ENCODE measurements around the gene ANKMY1. TPM values are rescaled to one million over a fixed set of nuclear protein-coding genes. Genes with fewer than 3 reads are reported as not detected.
"Not testable (repeated sequence)": the region's sequence is repeated elsewhere in the genome, so short reads cannot be mapped to it uniquely, and the experiment has no call there.

ANKMY1 gene
- total RNA-seq, 1 donor from 2014 or later: 25.6 TPM

DNA sequence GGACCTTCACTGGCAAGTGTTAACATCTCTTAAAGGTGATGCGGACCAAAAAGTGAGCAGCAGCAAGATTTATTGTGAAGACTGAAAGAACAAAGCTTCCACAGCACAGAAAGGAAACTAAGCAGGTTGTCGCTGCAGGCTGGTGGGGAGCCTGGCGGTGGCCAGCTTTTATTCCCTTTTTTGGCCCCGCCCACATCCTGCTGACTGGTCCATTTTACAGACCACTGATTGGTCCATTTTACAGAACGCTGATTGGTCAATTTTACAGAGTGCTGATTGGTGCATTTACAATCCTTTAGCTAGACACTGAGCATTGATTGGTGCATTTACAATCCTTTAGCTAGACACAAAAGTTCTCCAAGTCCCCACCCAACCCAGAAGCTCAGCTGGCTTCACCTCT lies 35.9 kb downstream of the ANKMY1 start:
- DNase-seq (ENCODE audit: low spot score): not testable (repeated sequence)

- DNase-seq (ENCODE audit: low spot score): no peak
Measured at GRCh38 chr2:240520974-240521350, 36.8 kb downstream of the ANKMY1 start.

DNA sequence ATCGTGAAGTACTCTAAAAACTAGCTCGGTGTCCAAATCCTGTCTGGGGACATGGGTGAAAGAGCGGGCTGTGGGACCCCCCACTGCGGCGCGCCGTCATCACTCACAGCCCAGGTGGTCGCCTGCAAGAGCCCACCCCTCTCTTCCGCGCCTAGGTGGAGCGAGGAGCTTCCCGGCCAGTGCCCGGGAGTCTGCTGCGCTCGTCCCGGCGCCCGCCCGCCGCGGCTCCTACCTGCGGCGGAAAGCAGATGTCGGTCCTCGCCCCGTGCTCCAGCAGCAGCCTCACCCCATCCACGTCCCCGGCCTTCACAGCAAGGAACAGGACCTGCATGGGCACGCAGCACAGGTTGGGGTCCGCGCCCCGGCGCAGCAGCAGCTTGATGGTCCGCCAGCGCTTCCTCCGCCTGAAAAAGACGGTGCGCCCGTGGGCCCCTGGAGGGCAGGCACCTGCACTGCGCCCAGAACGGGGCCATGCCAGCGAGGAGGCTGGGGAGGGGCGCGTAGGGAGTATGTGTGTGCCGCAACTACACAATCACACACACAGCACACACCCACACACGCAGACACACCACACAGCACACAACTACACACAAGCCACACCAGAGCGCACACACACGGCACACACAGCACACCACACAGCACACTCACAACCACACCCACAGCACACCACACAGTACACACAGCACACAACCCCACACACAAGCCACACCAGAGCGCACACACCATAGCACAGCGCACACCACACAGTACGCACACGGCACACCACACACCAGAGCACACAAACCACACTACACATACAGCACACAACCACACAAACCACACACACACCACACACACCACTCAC lies 37.4 kb downstream of the ANKMY1 start:
- DNase-seq (ENCODE audit: low spot score): no peak

- DNase-seq (ENCODE audit: low spot score): no peak
Measured at GRCh38 chr2:240519396-240520129, 38.2 kb downstream of the ANKMY1 start.

DNA sequence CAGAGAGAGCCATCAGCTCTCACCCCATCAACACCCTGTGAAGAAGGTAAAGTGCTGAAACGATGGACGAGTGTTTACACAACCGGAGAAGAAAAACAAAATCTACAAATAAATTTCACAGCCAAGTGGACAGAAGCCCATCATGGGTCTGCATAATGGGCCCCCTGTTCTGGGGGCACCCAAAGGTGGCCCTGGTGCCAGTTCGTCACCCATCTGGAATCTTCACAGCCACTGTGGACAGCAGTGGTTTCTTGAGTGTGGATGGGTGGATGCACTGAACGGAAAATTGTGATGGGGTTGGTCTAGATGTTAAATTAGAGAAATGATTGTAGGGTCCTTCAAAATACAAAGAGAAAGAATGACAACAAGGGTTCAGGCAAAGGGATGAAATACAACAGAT lies 38.8 kb downstream of the ANKMY1 start:
- DNase-seq (ENCODE audit: low spot score): no peak

DNA sequence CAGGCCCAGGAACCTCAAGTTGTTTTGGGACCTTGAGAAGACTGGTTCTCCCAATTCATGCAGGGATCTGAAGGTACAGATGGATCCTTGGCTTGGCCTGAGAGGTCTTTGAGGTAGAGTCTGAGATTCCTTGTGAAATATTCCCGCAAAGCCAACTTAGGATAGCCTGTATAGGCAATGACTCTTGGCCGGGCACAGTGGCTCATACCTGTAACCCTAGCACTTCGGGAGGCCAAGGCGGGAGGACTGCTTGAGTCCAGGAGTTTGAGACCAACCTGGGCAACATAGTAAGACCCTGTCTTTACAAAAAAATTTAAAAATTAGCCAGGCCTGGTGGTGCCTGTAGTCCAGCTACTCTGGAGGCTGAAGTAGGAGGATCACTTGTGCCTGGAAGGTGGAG lies 40.4 kb downstream of the ANKMY1 start:
- no peak for DNase-seq (ENCODE audit: low spot score)

DNA sequence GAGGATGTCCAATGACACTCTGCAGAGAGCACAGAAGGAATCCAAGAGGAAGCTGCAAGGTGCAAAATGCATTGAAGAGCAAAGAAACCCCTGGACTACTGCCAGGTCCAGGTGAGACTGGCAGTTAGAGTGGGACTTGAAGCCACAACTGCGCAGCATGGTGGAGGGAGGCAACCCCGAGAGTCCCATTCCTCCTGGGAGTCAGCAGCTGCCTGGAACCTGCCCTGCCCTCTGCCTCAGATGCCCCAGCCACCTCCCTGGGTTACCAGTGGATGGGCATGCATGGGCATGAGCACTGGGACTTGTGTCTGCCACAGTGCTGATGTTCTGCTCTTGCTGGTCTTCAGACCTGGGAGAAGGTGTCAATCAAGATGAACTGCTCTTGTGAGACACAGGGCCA lies 43.2 kb downstream of the ANKMY1 start:
- no peak for DNase-seq (ENCODE audit: low spot score)

DNA sequence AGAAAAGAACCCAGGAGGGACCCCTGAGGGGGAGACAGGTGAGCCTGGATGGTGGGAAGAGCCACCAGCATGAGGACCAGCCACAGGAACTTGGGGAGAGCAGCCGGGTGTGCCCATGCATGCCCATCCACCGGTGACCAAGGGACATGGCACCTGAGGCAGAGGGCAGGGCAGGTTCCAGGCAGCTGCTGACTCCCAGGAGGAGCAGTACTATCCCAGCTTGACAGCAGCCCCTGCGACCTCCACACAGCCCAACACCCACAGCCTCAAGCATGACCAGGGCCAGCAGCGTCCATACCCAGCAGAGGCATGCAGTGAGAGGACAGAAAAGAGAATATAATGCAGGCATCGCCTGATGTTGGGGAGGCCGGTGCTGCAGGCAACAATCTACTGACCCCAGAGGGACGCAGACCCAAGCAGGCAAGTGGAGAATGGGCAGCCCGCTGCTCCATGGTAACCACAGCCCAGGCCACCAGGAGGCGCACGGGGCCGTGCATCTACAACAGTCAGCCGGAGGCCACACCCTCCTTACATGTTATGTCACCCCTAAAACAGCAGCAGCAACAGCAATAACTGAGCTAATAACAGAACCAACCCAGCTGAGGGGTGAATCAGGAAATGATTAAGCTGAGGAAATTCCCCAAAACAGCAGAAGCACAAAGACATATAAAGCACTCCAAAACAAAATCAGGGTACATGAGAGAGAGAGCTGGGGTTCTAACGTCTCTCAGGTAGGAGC lies 44.1 kb downstream of the ANKMY1 start:
- peak; percentile 80 for DNase-seq (ENCODE audit: low spot score)

- DNase-seq (ENCODE audit: low spot score): no peak
Measured at GRCh38 chr2:240512666-240513535, 44.9 kb downstream of the ANKMY1 start.

DNA sequence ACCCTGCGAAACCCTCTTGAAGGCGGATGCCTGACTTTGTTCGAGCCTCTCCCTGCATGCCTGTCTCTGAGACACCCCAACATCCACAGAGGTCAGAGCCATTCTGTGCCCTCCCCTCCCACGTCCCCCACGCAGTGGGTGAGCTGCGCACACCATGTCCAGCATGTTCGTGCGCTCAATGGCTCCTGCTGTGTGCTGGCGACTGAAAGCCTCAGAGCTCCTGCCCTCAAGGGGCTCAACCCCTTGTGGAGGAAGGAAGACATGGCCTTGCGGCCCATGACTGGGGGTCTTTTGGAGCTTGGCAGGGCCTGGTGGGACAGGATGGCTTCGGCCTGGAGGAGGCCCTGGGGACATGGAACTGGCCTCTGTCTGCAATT lies 45.7 kb downstream of the ANKMY1 start:
- peak; percentile 4 for DNase-seq (ENCODE audit: low spot score)

- peak; percentile 8 for DNase-seq (ENCODE audit: low spot score)
Measured at GRCh38 chr2:240511351-240512108, 46.3 kb downstream of the ANKMY1 start.

GRCh38 chr2:240510513-240511210 lies 47.1 kb downstream of the ANKMY1 start:
- peak; percentile 4 for DNase-seq (ENCODE audit: low spot score)

- DNase-seq (ENCODE audit: low spot score): peak; percentile 4
Measured at GRCh38 chr2:240509667-240510512, 47.9 kb downstream of the ANKMY1 start.

DNA sequence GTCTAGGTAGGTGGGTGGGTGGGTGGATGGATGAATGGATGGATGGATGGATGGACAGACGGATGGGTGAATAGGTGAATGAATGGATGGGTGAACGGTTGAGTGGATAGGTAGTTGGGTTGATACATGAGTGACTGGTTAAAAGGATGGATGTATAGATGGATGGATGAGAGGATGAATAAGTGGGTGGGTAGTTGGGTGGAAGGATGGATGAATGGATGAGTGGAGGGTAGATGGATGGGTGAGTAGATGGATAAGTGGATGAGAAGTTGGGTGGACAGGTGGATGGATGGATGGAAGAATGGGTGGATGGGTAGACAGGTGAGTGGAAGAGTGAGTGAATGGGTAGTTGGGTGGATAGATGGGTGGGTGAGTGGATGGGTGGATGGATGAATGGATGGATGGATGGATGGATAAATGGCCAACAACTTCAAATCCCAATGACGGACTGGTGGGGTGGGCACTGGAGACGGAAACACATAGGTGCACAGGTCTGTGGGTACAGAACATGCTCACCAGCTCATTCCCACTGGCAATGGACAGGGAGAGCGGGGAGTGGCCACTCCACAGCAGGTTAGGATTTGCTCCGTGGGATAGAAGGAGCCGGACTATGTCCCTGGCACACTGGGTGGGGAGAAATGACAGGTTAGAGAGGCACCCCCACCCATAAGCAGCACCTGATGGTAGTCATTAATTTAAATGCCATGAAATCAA lies 48.8 kb downstream of the ANKMY1 start:
- peak; percentile 3 for DNase-seq (ENCODE audit: low spot score)

DNA sequence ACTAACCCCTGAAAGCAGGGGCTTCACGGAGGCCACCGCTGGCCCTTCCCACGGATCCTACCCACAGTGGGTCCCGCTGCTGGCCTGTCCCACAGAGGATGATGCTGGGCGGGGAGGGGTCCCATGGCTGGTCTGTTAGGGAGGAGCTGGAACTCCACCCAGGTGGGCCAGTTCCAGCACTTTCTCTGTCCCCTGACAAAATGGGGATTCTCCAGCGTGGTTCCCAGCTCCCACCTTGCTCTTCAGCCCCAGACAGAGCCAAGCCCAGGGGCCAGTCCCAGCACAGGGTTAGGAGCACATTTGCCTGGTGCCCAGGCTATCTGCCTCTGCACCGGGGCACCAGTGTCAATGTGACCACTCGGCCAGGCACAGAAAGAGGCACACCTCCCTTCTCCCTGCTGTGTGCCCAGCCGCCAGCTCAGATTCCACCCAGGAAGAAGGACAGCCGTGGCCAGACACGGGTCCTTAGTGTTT lies 50.0 kb downstream of the ANKMY1 start:
- DNase-seq (ENCODE audit: low spot score): peak; percentile 1

DNA sequence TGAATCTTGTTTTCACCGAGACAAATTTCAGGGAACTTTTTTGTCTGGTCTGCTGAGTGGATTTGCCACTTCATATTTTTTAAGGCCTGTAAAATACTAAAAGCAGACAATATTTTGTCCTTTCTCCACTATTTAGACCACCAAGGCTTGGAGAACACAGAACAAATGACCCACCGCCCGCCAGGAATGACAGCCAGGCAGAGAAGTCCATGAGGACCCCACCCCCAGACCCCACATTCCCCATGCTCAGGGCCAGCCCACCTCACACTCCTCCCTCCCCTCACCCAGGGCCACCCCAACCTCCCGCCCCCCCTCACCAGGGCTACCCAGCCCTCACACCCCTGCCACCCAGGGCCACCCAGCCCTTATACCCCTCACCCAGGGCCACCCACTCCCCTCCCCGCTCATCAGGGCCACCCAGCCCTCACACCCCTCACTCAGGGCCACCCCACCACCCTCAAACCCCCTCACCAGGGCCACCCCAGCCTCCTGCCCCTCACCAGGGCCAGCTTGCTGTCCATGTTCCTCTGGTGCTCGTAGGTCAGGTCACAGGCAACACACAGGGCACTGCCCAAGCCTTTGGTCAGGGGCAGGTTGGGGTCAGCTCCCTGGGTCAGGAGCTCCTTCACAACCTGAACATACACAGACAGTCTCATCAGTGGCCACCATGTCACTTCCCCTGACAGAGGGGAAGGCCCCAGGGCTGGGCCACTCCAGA lies 50.6 kb downstream of the ANKMY1 start:
- peak; percentile 8 for DNase-seq (ENCODE audit: low spot score)

DNA sequence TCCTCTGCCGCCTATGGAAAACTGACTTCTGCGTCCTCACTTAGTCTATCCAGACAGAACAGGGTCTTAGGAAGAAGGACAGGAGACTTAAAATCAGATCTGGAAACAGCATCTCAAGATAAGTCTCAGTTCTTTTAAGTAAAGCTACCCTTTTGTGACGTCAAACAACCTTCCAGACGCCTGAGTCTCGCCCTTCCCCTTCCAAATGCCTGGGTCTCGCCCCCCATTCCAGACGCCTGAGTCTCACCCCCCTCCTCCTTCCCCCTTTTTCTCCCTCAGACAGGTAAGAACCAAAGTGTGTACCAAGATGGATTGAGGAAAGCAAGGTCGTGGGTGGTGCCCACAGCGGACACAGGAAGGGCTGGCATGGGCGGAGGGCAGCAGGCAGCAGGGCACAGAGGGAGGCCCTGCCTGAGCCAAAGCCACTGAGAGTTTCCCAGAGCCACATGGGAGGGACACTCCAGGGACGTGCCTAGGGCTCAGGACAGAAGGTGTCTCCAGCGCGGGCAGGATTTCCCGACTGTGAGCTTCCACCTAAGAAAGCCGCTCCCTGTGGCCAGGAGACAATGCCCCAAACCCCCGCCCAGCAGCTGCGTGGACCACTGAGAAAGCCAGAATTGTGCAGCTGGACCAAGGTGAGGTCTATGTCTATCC lies 51.3 kb downstream of the ANKMY1 start:
- DNase-seq (ENCODE audit: low spot score): peak; percentile 5

Measured in mucosa of gallbladder (tissue), 1 donor.